ENCODE results near the gene KCNJ14. TPM values are rescaled to one million over a fixed set of nuclear protein-coding genes. Genes with fewer than 3 reads are reported as not detected.

The KCNJ14 gene
- total and polyA plus RNA-seq, 2 of the 8 experiments (the other 6 are each of a cell fraction or from before 2014, with no cell fraction given) = 0.45 to 0.89 TPM

GRCh38 chr19:48484931-48485612, 29.7 kb downstream of the KCNJ14 start:
- Histone ChIP-seq H2BK12ac (ENCODE audit: low read depth, low read length) (no peak overlapping the region), H3K23ac (ENCODE audit: insufficient read length) (no peak overlapping the region), H3K18ac (ENCODE audit: extremely low read depth, low read length) (no peak overlapping the region), H3K14ac (ENCODE audit: insufficient read length) (no peak overlapping the region), H2AK5ac (ENCODE audit: low read depth, low read length) (no peak overlapping the region), H3K9me3 (ENCODE audit: insufficient read depth in 2 of 2, low read depth in 1 of 2, low read length in 1 of 2) (no peaks in the 10 kb centered on the region), H3K27me3 (replicated peaks in 1 of 4; ENCODE audit: control insufficient read depth in 3 of 4, extremely low read depth in 1 of 4, insufficient read depth in 3 of 4, low read length in 3 of 4) (peaks cover 0 to 5% (median 3%) of the 10 kb centered on the region in 4 experiments; a peak in 3 of 7 replicates), H3K23me2 (ENCODE audit: low read depth, low read length) (peaks cover 3% of the 10 kb centered on the region; the same call in 1 of the 2 replicates), H2BK20ac (ENCODE audit: low read length) (no peak overlapping the region), H2AFZ (ENCODE audit: low read length) (no peak overlapping the region), H2BK15ac (ENCODE audit: low read length) (no peak overlapping the region), H4K5ac (ENCODE audit: insufficient read length, low read depth, low read length) (no peak overlapping the region), H4K91ac (replicated peaks; ENCODE audit: insufficient read length, low read length) (no peak overlapping the region), H3K79me1 (ENCODE audit: low read depth, low read length) (no peaks in the 10 kb centered on the region; the same call in 1 of the 2 replicates), H4K20me1 (replicated peaks in 1 of 2; ENCODE audit: control insufficient read depth in 1 of 2, insufficient read depth in 2 of 2, low read length in 2 of 2) (peaks cover 3 to 4% of the 10 kb centered on the region in 2 experiments), H3K4ac (replicated peaks; ENCODE audit: insufficient read length, low read depth, low read length) (no peak overlapping the region), H3K36me3 (ENCODE audit: control insufficient read depth in 2 of 4, insufficient read depth in 4 of 4, low read length in 3 of 4) (peaks cover 0 to 7% (median 1%) of the 10 kb centered on the region in 4 experiments; a peak in 5 of 8 replicates), H4K8ac (ENCODE audit: extremely low read depth, insufficient read depth, low read length) (no peak overlapping the region), H3K27ac (ENCODE audit: low read depth, low read length) (no peak overlapping the region), H3K9ac (replicated peaks in 1 of 4; ENCODE audit: extremely low read depth in 1 of 4, low read depth in 3 of 4, low read length in 3 of 4) (no peak overlapping the region), H3K4me2 (ENCODE audit: insufficient read depth in 1 of 2, low read depth in 2 of 2, low read length in 2 of 2) (no peak overlapping the region), H2BK120ac (replicated peaks; ENCODE audit: low read depth, low read length) (no peak overlapping the region), H3K56ac (replicated peaks; ENCODE audit: insufficient read length, low read depth, low read length) (no peak overlapping the region), H3K4me3 (ENCODE audit: extremely low read depth in 1 of 4, insufficient read depth in 2 of 4, low read depth in 3 of 4, low read length in 4 of 4) (no peak overlapping the region), H3K4me1 (replicated peaks in 1 of 4; ENCODE audit: control insufficient read depth in 3 of 4, insufficient read depth in 4 of 4, low read length in 3 of 4) (peaks cover 0 to 3% (median under 1%) of the 10 kb centered on the region in 4 experiments; a peak in 5 of 7 replicates), H2BK5ac (ENCODE audit: low read depth, low read length) (no peak overlapping the region), H3K79me2 (ENCODE audit: control insufficient read depth in 1 of 2, insufficient read depth in 2 of 2, low read length in 2 of 2) (no peaks in the 10 kb centered on the region)
- POLR2A ChIA-PET (ENCODE audit: partially characterized antibody) = interaction anchor here (2.2 kb wide), 1 partner anchor 15 kb away, joined by 13 read pairs; no protein-coding TSS in a partner anchor
- WGBS, 2 experiments (ENCODE audit: extremely low coverage in 1 of 2, insufficient coverage in 1 of 2, insufficient read length in 1 of 2, insufficient replicate concordance in 2 of 2, low coverage in 1 of 2, low lambda C conversion rate in 2 of 2, missing lambda C conversion rate in 1 of 2) = 90% methylated on average over 24 of the region's 37 CpGs; no CpG with 5 or more reads in 1 of the 2 experiments
- FAIRE-seq (no peak), DNase-seq (ENCODE audit: low read depth in 1 of 2, low spot score in 2 of 2) (no peak)
- CTCF ChIA-PET (ENCODE audit: partially characterized antibody) = no interaction called here
- no peak for TF ChIP-seq FOSL1 (IDR thresholded peaks at IDR 0.05; ENCODE audit: insufficient read depth, low read depth, low read length)
- no peak for TF ChIP-seq YY1 (IDR thresholded peaks at IDR 0.05; ENCODE audit: low read depth, low read length)
- TF ChIP-seq EP300 (IDR thresholded peaks at IDR 0.05; ENCODE audit: borderline replicate concordance in 1 of 2, low read depth in 2 of 2, low read length in 2 of 2) = no peak
- TF ChIP-seq ATF2 (IDR thresholded peaks at IDR 0.05; ENCODE audit: low read length) = no peak
- no peak for TF ChIP-seq CREB1 (IDR thresholded peaks at IDR 0.05)
- no peak for TF ChIP-seq PHF8 (conservative IDR thresholded peaks at IDR 0.05; ENCODE audit: low read depth, low read length)
- TF ChIP-seq SP4 (IDR thresholded peaks at IDR 0.05; ENCODE audit: low read length) = no peak
- TF ChIP-seq EGR1 (IDR thresholded peaks at IDR 0.05; ENCODE audit: borderline replicate concordance, low read depth, low read length) = no peak
- TF ChIP-seq CHD2 (IDR thresholded peaks at IDR 0.05; ENCODE audit: low read length) = no peak

All from H1 (cell line).